ENCODE measurements around the gene LAG3. TPM values are rescaled to one million over a fixed set of nuclear protein-coding genes. Genes with fewer than 3 reads are reported as not detected.

LAG3 gene
- 1 to 10 TPM in 1 of 4 donors, under 1 TPM in 1, not detected in 2; 0.60 to 1.4 TPM for total RNA-seq

DNA sequence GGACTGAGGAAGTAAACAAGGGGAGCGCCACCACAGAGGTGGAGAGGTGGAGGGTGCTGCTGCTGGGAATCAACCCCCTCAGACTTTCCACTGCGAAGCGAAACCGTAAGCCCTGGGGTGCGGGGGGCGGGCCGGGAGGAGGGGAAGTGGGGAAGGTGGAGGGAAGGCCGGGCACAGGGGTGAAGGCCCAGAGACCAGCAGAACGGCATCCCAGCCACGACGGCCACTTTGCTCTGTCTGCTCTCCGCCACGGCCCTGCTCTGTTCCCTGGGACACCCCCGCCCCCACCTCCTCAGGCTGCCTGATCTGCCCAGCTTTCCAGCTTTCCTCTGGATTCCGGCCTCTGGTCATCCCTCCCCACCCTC is at the start of gene LAG3:
LAG3 (plus strand) TSS at position 190 of the 365 bp plus-strand sequence. CDS start 333 bp downstream, outside the sequence.
- H3K27ac ChIP-seq = peak within 1 kb of the TSS; percentile 4
- H3K4me1 ChIP-seq = peaks cover 56% of the 10 kb centered on the region

DNA sequence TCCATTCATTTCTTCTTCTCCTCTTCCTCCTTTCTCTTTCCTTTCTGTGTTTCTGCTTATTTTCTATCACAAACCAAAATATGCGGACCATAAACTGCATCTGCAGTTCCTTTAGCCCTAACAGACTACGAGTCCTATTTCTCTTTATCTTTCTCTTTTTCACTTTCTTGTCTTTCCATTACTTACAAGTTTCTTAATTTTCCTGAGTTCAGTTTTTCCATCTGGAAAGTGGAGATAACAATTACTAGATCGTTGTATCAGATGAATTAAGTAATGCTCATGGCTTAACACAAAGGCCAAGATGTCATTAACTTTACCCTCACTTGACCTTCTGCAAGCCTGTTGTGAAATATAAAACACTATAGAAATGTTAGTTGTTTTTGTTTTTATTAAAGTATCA is 49.5 kb upstream of the LAG3 start:
- DNase-seq (ENCODE audit: low spot score in 2 of 2) = no peak
- Histone ChIP-seq H3K4me1 (peaks cover 13% of the 10 kb centered on the region), H3K27me3 (peaks cover 6% of the 10 kb centered on the region), H3K36me3 (peaks cover 6% of the 10 kb centered on the region), H3K27ac (no peak overlapping the region), H3K9me3 (no peaks in the 10 kb centered on the region), H3K4me3 (no peak overlapping the region)
- 82% methylated on average over 3 of the region's 3 CpGs for WGBS
- TF ChIP-seq, protein P1, sequence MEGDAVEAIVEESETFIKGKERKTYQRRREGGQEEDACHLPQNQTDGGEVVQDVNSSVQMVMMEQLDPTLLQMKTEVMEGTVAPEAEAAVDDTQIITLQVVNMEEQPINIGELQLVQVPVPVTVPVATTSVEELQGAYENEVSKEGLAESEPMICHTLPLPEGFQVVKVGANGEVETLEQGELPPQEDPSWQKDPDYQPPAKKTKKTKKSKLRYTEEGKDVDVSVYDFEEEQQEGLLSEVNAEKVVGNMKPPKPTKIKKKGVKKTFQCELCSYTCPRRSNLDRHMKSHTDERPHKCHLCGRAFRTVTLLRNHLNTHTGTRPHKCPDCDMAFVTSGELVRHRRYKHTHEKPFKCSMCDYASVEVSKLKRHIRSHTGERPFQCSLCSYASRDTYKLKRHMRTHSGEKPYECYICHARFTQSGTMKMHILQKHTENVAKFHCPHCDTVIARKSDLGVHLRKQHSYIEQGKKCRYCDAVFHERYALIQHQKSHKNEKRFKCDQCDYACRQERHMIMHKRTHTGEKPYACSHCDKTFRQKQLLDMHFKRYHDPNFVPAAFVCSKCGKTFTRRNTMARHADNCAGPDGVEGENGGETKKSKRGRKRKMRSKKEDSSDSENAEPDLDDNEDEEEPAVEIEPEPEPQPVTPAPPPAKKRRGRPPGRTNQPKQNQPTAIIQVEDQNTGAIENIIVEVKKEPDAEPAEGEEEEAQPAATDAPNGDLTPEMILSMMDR (IDR thresholded peaks at IDR 0.05) = no peak
- no peak for TF ChIP-seq POLR2AphosphoS5 (IDR thresholded peaks at IDR 0.05)
- TF ChIP-seq POLR2A (IDR thresholded peaks at IDR 0.05) = no peak
- TF ChIP-seq EP300 (IDR thresholded peaks at IDR 0.05) = no peak

More for the DNA sequence above, at the start of gene LAG3:
- no peak for DNase-seq (ENCODE audit: low spot score in 2 of 2)
- no peaks in the 10 kb centered on the region for H3K27me3 ChIP-seq
- no peaks in the 10 kb centered on the region for H3K9me3 ChIP-seq
- TF ChIP-seq POLR2AphosphoS5 (IDR thresholded peaks at IDR 0.05) (no peak), POLR2A (IDR thresholded peaks at IDR 0.05) (no peak), EP300 (IDR thresholded peaks at IDR 0.05) (no peak)
- TF ChIP-seq, protein P1 (IDR thresholded peaks at IDR 0.05) = no peak
- H3K4me3 ChIP-seq = peak within 1 kb of the TSS; percentile 9
- 64% methylated on average over 14 of the region's 15 CpGs for WGBS
- peaks cover 19% of the 10 kb centered on the region for H3K36me3 ChIP-seq

DNA sequence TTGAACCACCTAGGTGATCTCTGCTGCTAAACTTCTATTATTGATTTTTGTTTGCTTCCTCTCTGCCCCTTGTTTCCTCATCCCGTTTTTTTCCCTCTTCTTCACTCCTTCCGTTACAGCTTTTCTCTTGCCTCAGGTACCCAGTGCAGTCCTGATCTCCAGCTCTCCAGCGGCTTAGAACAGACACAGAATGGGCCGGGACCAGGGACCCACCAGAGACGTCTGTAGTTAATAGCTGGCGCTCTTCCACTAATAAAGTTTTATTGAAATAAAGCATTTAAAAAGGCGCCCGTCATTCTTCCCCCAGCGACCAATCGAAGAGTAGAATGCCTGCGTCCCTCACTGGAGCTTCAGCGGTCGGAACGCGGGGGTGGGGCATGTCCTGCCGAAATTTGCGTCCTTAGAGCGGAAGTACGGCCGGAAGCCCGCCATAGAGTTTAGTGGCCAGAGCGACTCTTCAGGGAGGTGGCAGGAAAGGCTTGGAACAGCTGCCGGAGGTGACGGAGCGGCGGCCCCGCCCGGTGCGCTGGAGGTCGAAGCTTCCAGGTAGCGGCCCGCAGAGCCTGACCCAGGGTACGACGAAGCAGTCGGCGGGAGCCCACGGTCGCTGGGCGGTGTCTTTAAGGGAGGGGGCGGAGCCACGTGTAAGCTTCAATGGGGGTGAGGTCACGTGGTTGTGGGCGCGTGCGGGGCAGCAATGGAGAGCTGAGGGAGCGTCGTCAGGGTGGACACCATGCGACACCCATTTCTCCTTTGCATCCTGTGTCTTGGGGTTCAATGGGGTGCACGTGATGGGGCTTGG is 48.5 kb upstream of the LAG3 start, which contains the start of gene COPS7A:
COPS7A (plus strand) TSS at position 440 of the 802 bp plus-strand sequence. CDS start 611 bp downstream, outside the sequence.
- Histone ChIP-seq H3K9me3 (no peaks in the 10 kb centered on the region), H3K4me1 (peaks cover 13% of the 10 kb centered on the region), H3K27ac (peak within 1 kb of the TSS; percentile 88), H3K27me3 (no peaks in the 10 kb centered on the region), H3K36me3 (peaks cover 15% of the 10 kb centered on the region), H3K4me3 (peak within 1 kb of the TSS; percentile 56)
- peak; percentile 98 for DNase-seq (ENCODE audit: low spot score in 2 of 2)
- TF ChIP-seq, protein P1 (IDR thresholded peaks at IDR 0.05) = no peak
- TF ChIP-seq POLR2A (IDR thresholded peaks at IDR 0.05) (peak in 1 of 2 donors; percentile 39), POLR2AphosphoS5 (IDR thresholded peaks at IDR 0.05) (peak; percentile 49 to 93 (median 81))
- under 1% methylated on average over 39 of the region's 49 CpGs for WGBS

DNA sequence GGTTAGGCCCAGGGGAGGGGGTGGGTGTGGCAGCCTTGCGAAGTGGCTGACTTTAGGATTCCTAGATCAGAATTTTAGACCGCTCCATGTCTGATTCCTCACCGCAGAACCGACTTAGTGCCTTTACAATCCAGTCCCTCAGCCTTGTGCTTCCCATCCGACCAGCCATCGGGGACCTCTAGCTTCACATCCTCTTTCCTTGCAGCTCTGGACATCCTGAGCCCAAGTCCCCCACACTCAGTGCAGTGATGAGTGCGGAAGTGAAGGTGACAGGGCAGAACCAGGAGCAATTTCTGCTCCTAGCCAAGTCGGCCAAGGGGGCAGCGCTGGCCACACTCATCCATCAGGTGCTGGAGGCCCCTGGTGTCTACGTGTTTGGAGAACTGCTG is 47.9 kb upstream of the LAG3 start:
- peak overlapping the region; percentile 88 for H3K27ac ChIP-seq
- no peaks in the 10 kb centered on the region for H3K9me3 ChIP-seq
- peaks cover 13% of the 10 kb centered on the region for H3K4me1 ChIP-seq
- no peaks in the 10 kb centered on the region for H3K27me3 ChIP-seq
- TF ChIP-seq EP300 (IDR thresholded peaks at IDR 0.05) = no peak
- TF ChIP-seq POLR2AphosphoS5 (IDR thresholded peaks at IDR 0.05) = no peak
- TF ChIP-seq, protein P1 (IDR thresholded peaks at IDR 0.05) = no peak
- no peak for TF ChIP-seq POLR2A (IDR thresholded peaks at IDR 0.05)
- H3K4me3 ChIP-seq = peak overlapping the region; percentile 56
- H3K36me3 ChIP-seq = peaks cover 21% of the 10 kb centered on the region
- 7% methylated on average over 9 of the region's 10 CpGs for WGBS
- DNase-seq (ENCODE audit: low spot score in 2 of 2) = no peak

DNA sequence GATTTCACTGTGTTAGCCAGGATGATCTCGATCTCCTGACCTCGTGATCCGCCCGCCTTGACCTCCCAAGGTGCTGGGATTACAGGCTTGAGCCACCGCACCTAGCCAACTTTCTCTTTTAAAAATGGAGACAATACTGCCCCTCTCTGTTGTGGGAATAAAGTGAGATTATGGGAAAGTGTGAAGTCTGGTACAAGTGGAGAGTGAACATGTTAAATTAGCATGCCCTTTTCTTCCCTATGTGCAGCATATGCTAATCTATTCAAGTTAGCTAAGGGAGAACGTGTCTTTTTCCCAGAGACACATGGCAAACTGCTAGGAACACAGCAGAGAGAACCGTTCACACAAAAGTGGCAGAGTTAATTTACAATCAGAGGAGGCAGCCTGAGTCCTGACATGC is 47.0 kb upstream of the LAG3 start:
- WGBS = 90% methylated on average over 7 of the region's 7 CpGs
- H3K27ac ChIP-seq = no peak overlapping the region
- no peaks in the 10 kb centered on the region for H3K9me3 ChIP-seq

More for the DNA sequence above, 47.0 kb upstream of the LAG3 start:
- no peak for TF ChIP-seq POLR2A (IDR thresholded peaks at IDR 0.05)
- TF ChIP-seq, protein P1 (IDR thresholded peaks at IDR 0.05) = no peak
- no peak for TF ChIP-seq EP300 (IDR thresholded peaks at IDR 0.05)
- no peak for TF ChIP-seq POLR2AphosphoS5 (IDR thresholded peaks at IDR 0.05)
- H3K27me3 ChIP-seq = no peaks in the 10 kb centered on the region
- peaks cover 31% of the 10 kb centered on the region for H3K36me3 ChIP-seq
- H3K4me1 ChIP-seq = peaks cover 13% of the 10 kb centered on the region
- H3K4me3 ChIP-seq = no peak overlapping the region
- no peak for DNase-seq (ENCODE audit: low spot score in 2 of 2)
